Left ventricle myocardium inferior (tissue), 1 donor: ENCODE measurements around the gene CEP162. TPM values are rescaled to one million over a fixed set of nuclear protein-coding genes. Genes with fewer than 3 reads are reported as not detected.

Experiments
- DNase-seq: peaks from one replicate; pipeline ENCODE4 v3.0.0-alpha.2; 2020
- H3K27ac ChIP-seq: fragments of 200-600 bp; replicated peaks from 2 replicates; pipeline ENCODE4 v1.8.0; 2021
- H3K27me3 ChIP-seq: fragments of 200-600 bp; 2 replicates; pipeline ENCODE4 v1.8.0; 2021; ENCODE audit warnings: low read depth
- H3K36me3 ChIP-seq: fragments of 200-600 bp; 2 replicates; pipeline ENCODE4 v1.8.0; 2021
- H3K4me1 ChIP-seq: fragments of 200-600 bp; 2 replicates; pipeline ENCODE4 v1.8.0; 2021
- H3K4me3 ChIP-seq: fragments of 200-600 bp; 2 replicates; pipeline ENCODE4 v1.8.0; 2021; ENCODE audit warnings: mild to moderate bottlenecking, moderate library complexity
- H3K9me3 ChIP-seq: fragments of 200-600 bp; replicated peaks from 2 replicates; pipeline ENCODE4 v1.8.0; 2021
- intact Hi-C: fragments of 100-400 bp; cut with micrococcal nuclease; formaldehyde crosslinking; loops from one replicate; pipeline ENCODE4 v1.11.0; 2022
- total RNA-seq: library from RNA; stranded (reverse); fragmentation: NEBNext Ultra II Directional; extraction: Animal tissue kit (Norgen Biotek cat#: 25700); gene quantifications from one replicate; pipeline ENCODE4 v1.2.1, GENCODE V29; 2021
- TF ChIP-seq, protein P1 (sequence below): fragments of 200-600 bp; IDR thresholded peaks from 2 replicates; pipeline ENCODE4 v1.8.0; 2021; ENCODE audit warnings: antibody characterized with exemption, mild to moderate bottlenecking, borderline replicate concordance
- donor health status: DM: no; HTN: yes; CAD: no; lungs with severe emphysema.

The CEP162 gene
- total RNA-seq, 1 donor from 2014 or later, result 4.0 TPM

GRCh38 chr6:84269947-84270733 is 42.7 kb upstream of the CEP162 start:
- Histone ChIP-seq H3K4me1 (no peaks in the 10 kb centered on the region), H3K27ac (no peak overlapping the region), H3K9me3 (no peaks in the 10 kb centered on the region), H3K4me3 (no peak overlapping the region), H3K36me3 (no peaks in the 10 kb centered on the region), H3K27me3 (no peaks in the 10 kb centered on the region)
- DNase-seq, result no peak
- TF ChIP-seq, protein P1, sequence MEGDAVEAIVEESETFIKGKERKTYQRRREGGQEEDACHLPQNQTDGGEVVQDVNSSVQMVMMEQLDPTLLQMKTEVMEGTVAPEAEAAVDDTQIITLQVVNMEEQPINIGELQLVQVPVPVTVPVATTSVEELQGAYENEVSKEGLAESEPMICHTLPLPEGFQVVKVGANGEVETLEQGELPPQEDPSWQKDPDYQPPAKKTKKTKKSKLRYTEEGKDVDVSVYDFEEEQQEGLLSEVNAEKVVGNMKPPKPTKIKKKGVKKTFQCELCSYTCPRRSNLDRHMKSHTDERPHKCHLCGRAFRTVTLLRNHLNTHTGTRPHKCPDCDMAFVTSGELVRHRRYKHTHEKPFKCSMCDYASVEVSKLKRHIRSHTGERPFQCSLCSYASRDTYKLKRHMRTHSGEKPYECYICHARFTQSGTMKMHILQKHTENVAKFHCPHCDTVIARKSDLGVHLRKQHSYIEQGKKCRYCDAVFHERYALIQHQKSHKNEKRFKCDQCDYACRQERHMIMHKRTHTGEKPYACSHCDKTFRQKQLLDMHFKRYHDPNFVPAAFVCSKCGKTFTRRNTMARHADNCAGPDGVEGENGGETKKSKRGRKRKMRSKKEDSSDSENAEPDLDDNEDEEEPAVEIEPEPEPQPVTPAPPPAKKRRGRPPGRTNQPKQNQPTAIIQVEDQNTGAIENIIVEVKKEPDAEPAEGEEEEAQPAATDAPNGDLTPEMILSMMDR, result no peak
- intact Hi-C loops, result no loop called here

DNA sequence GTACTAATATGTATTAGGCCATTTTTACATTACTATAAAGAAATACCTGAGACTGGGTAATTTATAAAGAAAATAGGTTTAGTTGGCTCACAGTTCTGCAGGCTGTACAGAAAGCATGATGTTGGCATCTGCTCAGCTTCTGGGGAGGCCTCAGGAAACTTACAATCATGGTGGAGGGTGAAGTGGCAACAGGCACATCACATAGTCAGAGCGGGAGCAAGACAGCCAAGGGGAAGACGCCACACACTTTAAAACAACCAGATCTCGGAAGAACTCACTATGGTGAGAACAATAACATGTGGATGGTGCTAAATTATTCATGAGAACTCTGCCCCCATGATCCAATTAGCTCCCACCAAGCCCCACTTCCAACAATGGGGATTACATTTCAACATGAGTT is 41.3 kb upstream of the CEP162 start:
- Histone ChIP-seq H3K27me3 (no peaks in the 10 kb centered on the region), H3K36me3 (no peaks in the 10 kb centered on the region), H3K9me3 (no peaks in the 10 kb centered on the region), H3K27ac (no peak overlapping the region), H3K4me3 (no peak overlapping the region), H3K4me1 (no peaks in the 10 kb centered on the region)
- TF ChIP-seq, protein P1, result no peak
- DNase-seq, result no peak
- intact Hi-C loops, result no loop called here

- intact Hi-C loops, result no loop called here
- no peaks in the 10 kb centered on the region for H3K36me3 ChIP-seq
Measured at GRCh38 chr6:84263557-84263956, 36.1 kb upstream of the CEP162 start.

GRCh38 chr6:84260926-84261325 is 33.5 kb upstream of the CEP162 start:
- no peaks in the 10 kb centered on the region for H3K4me1 ChIP-seq
- no peaks in the 10 kb centered on the region for H3K9me3 ChIP-seq
- no peaks in the 10 kb centered on the region for H3K27me3 ChIP-seq
- DNase-seq, result no peak
- intact Hi-C loops, result no loop called here
- no peak overlapping the region for H3K27ac ChIP-seq
- H3K36me3 ChIP-seq, result no peaks in the 10 kb centered on the region
- TF ChIP-seq, protein P1, result no peak
- H3K4me3 ChIP-seq, result no peak overlapping the region

More at GRCh38 chr6:84263557-84263956, 36.1 kb upstream of the CEP162 start:
- Histone ChIP-seq H3K4me1 (no peaks in the 10 kb centered on the region), H3K9me3 (no peaks in the 10 kb centered on the region), H3K4me3 (no peak overlapping the region), H3K27me3 (no peaks in the 10 kb centered on the region), H3K27ac (no peak overlapping the region)
- TF ChIP-seq, protein P1, result no peak
- DNase-seq, result no peak

DNA sequence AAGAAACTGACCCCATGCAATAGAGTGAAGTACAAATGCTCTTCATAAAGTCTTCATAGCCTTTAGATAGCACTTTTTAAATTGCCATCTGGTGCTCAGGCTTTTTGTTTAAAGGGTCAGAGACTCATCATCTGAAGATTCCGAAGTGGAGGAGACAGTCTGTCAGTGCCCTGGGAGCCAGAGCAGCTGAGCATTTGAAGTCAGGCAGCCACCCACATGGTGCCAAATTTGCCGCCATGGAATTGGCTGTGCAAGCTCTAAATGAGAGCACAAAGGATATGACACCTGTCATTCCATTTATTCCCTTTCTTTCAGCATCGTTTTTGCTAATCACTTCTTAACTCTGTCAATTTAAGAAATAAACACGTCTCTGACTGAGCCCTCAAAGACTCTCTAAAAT is 32.8 kb upstream of the CEP162 start:
- Histone ChIP-seq H3K27ac (no peak overlapping the region), H3K36me3 (no peaks in the 10 kb centered on the region), H3K27me3 (no peaks in the 10 kb centered on the region), H3K4me1 (no peaks in the 10 kb centered on the region), H3K4me3 (no peak overlapping the region), H3K9me3 (no peaks in the 10 kb centered on the region)
- intact Hi-C loops, result no loop called here
- DNase-seq, result no peak
- TF ChIP-seq, protein P1, result no peak
